CD4-positive, alpha-beta T cell treated with Interferon gamma for 1 hour (primary cell): ENCODE data around the gene YY1.
"Not testable (repeated sequence)": the region's sequence is repeated elsewhere in the genome, so short reads cannot be mapped to it uniquely, and the experiment has no call there.

ENCODE experiments used
- DNase-seq: peaks from one replicate; pipeline ENCODE4 v3.0.0-alpha.2; 2020

YY1 gene

GRCh38 chr14:100246809-100247428, 8.0 kb downstream of the YY1 start:
- DNase-seq, result no peak

- no peak for DNase-seq
Observed at GRCh38 chr14:100250732-100251465, 12.0 kb downstream of the YY1 start.

- no peak for DNase-seq
Observed at GRCh38 chr14:100252684-100253083, 13.7 kb downstream of the YY1 start.

GRCh38 chr14:100256339-100256895, 17.5 kb downstream of the YY1 start:
- DNase-seq, result no peak

GRCh38 chr14:100261621-100262020, 22.7 kb downstream of the YY1 start:
- no peak for DNase-seq

GRCh38 chr14:100262545-100262944, 23.6 kb downstream of the YY1 start:
- no peak for DNase-seq

- DNase-seq, result no peak
Observed at GRCh38 chr14:100263141-100263540, 24.2 kb downstream of the YY1 start.

- no peak for DNase-seq
Observed at GRCh38 chr14:100267990-100268389, 29.0 kb downstream of the YY1 start.

- DNase-seq, result no peak
Observed at GRCh38 chr14:100268591-100269207, 29.8 kb downstream of the YY1 start.

GRCh38 chr14:100271247-100271939, 32.4 kb downstream of the YY1 start:
- no peak for DNase-seq

- no peak for DNase-seq
Observed at GRCh38 chr14:100274250-100274649, 35.3 kb downstream of the YY1 start.

GRCh38 chr14:100275214-100275613, 36.3 kb downstream of the YY1 start:
- no peak for DNase-seq

- DNase-seq, result no peak
Observed at GRCh38 chr14:100278702-100279101, 39.8 kb downstream of the YY1 start.

- no peak for DNase-seq
Observed at GRCh38 chr14:100279133-100279532, 40.2 kb downstream of the YY1 start.

GRCh38 chr14:100279563-100279962, 40.6 kb downstream of the YY1 start:
- no peak for DNase-seq

- no peak for DNase-seq
Observed at GRCh38 chr14:100281286-100282082, 42.5 kb downstream of the YY1 start.

- no peak for DNase-seq
Observed at GRCh38 chr14:100282083-100282350, 43.1 kb downstream of the YY1 start.

GRCh38 chr14:100282766-100283419, 43.9 kb downstream of the YY1 start:
- no peak for DNase-seq

- DNase-seq, result not testable (repeated sequence)
Observed at GRCh38 chr14:100283436-100283835, 44.5 kb downstream of the YY1 start.

- no peak for DNase-seq
Observed at GRCh38 chr14:100283984-100284881, 45.3 kb downstream of the YY1 start.
